ENCODE results near the gene ABCB11. TPM values are rescaled to one million over a fixed set of nuclear protein-coding genes. Genes with fewer than 3 reads are reported as not detected.

The ABCB11 gene
- total RNA-seq, 6 experiments from 2014 or later, result 21.3 to 128 (median 54.8) TPM

DNA sequence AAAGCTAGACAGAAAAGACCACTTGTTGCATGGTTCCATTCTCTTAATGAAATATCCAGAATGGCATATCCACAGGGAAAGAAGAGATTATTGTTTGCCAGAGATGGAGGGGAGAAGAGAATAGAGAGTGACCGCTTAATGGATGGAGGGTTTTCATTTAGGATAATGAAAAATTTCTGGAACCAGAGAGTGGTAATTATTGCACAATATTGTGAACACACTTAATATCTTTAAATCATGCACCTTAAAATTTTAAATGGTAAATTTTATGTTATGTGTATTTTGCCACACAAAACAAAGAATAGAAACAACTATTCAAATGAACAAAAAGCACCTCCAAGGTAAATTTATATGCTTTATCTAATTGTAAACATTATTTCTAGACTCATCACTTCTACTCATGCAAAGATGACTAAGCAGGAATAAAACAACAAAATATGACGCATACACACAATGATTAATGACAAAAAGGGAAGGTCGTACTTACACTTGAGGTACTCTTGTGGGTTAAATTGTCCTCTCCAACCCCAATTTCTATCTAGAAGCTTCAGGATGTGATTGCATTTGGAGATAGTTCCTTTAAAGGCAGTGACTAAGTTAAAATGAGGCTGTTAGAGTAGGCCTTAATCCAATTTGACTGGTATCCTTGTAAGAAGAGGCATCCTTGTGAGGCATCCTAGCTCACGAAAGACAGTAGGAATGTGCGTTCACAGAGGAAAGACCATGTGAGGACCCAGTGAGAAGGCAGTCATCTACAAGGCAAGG, 19.5 kb upstream of the ABCB11 start:
- no peaks in the 10 kb centered on the region for H3K4me1 ChIP-seq
- no peak overlapping the region for H3K4me3 ChIP-seq
- H3K9me3 ChIP-seq, result no peaks in the 10 kb centered on the region
- intact Hi-C loops (cut with DNase I), result no loop called here
- no peaks in the 10 kb centered on the region for H3K27me3 ChIP-seq
- DNase-seq, result no peak
- H3K27ac ChIP-seq, result no peak overlapping the region
- no peaks in the 10 kb centered on the region for H3K36me3 ChIP-seq
- ATAC-seq, result no peak
- 81% methylated on average over 5 of the region's 5 CpGs for WGBS (ENCODE audit: insufficient coverage, low coverage, low lambda C conversion rate, missing lambda C conversion rate)
- TF ChIP-seq, protein P1, sequence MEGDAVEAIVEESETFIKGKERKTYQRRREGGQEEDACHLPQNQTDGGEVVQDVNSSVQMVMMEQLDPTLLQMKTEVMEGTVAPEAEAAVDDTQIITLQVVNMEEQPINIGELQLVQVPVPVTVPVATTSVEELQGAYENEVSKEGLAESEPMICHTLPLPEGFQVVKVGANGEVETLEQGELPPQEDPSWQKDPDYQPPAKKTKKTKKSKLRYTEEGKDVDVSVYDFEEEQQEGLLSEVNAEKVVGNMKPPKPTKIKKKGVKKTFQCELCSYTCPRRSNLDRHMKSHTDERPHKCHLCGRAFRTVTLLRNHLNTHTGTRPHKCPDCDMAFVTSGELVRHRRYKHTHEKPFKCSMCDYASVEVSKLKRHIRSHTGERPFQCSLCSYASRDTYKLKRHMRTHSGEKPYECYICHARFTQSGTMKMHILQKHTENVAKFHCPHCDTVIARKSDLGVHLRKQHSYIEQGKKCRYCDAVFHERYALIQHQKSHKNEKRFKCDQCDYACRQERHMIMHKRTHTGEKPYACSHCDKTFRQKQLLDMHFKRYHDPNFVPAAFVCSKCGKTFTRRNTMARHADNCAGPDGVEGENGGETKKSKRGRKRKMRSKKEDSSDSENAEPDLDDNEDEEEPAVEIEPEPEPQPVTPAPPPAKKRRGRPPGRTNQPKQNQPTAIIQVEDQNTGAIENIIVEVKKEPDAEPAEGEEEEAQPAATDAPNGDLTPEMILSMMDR (IDR thresholded peaks at IDR 0.05), result no peak
- TF ChIP-seq POLR2A (IDR thresholded peaks at IDR 0.05), result no peak

DNA sequence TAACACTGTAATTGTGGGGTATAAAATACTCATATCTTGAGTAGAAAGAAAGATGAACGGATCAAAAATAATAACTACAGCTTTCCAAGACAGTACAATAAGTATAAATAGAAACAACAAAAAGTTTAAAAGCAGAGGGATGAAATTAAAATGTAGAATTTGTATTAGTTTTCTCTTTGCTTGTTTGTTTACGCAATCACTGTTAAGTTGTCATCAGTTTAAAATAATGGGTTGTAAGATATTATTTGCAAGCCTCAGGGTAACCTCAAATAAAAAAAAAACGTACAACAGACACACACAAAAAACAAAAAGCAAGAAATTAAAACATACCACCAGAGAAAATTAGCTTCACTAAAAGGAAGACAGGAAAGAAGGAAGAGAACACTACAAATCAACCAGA, 18.0 kb upstream of the ABCB11 start:
- no peak overlapping the region for H3K27ac ChIP-seq
- no peaks in the 10 kb centered on the region for H3K27me3 ChIP-seq
- 64% methylated on average over 3 of the region's 3 CpGs for WGBS (ENCODE audit: insufficient coverage, low coverage, low lambda C conversion rate, missing lambda C conversion rate)
- no peaks in the 10 kb centered on the region for H3K9me3 ChIP-seq
- no peaks in the 10 kb centered on the region for H3K36me3 ChIP-seq
- intact Hi-C loops (cut with DNase I), result no loop called here
- no peak for DNase-seq
- H3K4me1 ChIP-seq, result no peaks in the 10 kb centered on the region
- H3K4me3 ChIP-seq, result no peak overlapping the region
- TF ChIP-seq POLR2A (IDR thresholded peaks at IDR 0.05), result no peak
- TF ChIP-seq, protein P1 (IDR thresholded peaks at IDR 0.05), result no peak
- ATAC-seq, result no peak

DNA sequence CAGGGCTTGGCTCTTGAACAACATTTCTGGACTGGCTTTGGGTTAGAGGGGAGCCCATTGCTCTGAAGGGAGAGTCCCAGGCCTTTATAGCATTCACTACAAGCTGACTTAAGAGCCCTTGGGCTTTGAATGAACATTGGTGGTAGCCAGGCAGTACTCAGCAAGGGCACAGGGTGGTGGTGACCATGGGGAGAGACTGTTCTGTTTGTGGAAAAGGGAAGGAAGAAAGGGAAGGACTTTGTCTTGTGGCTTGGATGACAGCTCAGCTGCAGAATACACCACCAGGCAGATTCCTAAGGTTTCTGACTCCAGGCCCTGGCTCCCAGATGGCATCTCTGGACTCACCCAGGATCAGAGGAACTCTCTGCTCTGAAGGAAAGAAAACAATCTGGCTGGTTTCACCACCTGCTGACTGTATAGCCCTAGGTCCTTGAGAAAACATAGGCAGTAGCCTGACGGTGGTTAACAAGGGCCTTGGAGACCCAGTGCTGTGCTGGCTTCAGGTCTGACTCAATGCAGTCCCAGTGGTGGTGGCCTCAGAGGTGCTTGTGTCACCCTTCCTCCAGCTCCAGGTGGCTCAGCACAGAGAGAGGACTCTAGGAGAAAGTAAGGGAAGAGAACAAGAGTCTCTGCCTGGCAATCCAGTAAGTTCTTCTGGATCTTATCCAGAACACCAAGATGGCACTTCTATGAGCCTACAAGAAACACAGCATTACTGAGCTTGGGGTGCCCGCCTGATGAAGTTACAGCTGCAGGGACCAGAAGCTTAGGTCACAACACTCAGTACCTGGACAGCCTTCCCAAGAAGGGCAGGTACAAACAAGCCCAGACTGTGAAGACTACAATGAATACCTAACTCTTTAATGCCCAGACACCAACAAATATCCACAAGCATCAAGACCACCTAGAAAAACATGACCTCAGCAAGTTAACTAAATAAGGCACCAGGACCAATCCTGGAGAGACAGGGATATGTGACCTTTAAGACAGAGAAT, 16.4 kb upstream of the ABCB11 start:
- no CpG with 5 or more reads among the region's 2 CpGs for WGBS (ENCODE audit: insufficient coverage, low coverage, low lambda C conversion rate, missing lambda C conversion rate)
- TF ChIP-seq, protein P1 (IDR thresholded peaks at IDR 0.05), result no peak
- no peak for TF ChIP-seq POLR2A (IDR thresholded peaks at IDR 0.05)
- intact Hi-C loops (cut with DNase I), result no loop called here
- DNase-seq (no peak), ATAC-seq (peak in 3 of 4 donors; percentile 28 to 41 (median 36))
- Histone ChIP-seq H3K4me3 (no peak overlapping the region), H3K27me3 (no peaks in the 10 kb centered on the region), H3K27ac (no peak overlapping the region), H3K4me1 (no peaks in the 10 kb centered on the region), H3K9me3 (no peaks in the 10 kb centered on the region), H3K36me3 (no peaks in the 10 kb centered on the region)

DNA sequence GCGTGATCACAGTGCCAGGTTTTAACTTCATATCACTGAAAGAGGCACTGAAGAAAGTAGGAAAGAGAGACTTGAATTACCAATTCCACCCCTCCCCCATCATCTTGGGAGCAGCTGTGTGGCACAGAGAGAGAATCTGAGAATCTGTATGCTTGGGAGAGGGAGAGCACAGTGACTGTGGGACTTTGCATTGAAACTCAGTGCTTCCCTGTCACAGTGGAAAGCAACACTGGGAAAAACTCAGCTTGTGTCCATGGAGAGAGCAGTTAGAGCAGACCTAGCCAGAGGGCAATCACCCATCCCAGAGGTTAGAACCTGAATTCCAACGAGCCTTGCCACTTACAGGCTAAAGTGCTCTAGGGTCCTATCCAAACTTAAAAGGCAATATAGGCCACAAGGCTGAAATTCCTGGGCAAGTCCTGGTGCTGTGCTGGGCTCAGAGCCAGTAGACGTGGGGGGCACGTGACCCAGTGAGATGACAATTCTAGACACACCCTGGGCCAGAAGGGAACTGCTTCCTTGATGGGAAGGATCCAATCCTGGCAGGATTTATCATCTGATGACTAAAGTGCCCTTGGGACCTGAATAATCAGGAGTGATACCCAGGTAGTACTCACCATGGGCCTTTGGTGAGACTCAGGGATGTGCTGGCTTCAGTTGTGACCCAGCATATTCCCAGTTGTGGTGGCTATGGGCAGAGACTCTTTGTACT, 15.5 kb upstream of the ABCB11 start:
- intact Hi-C loops (cut with DNase I), result no loop called here
- ATAC-seq (no peak), DNase-seq (no peak)
- no peaks in the 10 kb centered on the region for H3K4me1 ChIP-seq
- H3K4me3 ChIP-seq, result no peak overlapping the region
- H3K27ac ChIP-seq, result no peak overlapping the region
- no peaks in the 10 kb centered on the region for H3K9me3 ChIP-seq
- no peaks in the 10 kb centered on the region for H3K27me3 ChIP-seq
- TF ChIP-seq, protein P1 (IDR thresholded peaks at IDR 0.05), result no peak
- no peak for TF ChIP-seq POLR2A (IDR thresholded peaks at IDR 0.05)
- H3K36me3 ChIP-seq, result no peaks in the 10 kb centered on the region
- WGBS (ENCODE audit: insufficient coverage, low coverage, low lambda C conversion rate, missing lambda C conversion rate), result 90% methylated on average over 2 of the region's 4 CpGs
